Measurements from ENCODE around the gene TRAM2. TPM values are rescaled to one million over a fixed set of nuclear protein-coding genes. Genes with fewer than 3 reads are reported as not detected.

The TRAM2 gene
- total RNA-seq, 1 donor from 2014 or later, result 16.2 TPM

- Mint-ChIP-seq H3K27ac (ENCODE audit: unreplicated experiment) (no peak overlapping the region), H3K4me3 (ENCODE audit: unreplicated experiment) (no peak overlapping the region), H3K9me3 (ENCODE audit: unreplicated experiment) (peaks cover 2% of the 10 kb centered on the region), H3K36me3 (ENCODE audit: unreplicated experiment) (no peaks in the 10 kb centered on the region), H3K27me3 (ENCODE audit: unreplicated experiment) (peaks cover 2% of the 10 kb centered on the region), H3K4me1 (ENCODE audit: low read depth, unreplicated experiment) (no peaks in the 10 kb centered on the region)
- TF ChIP-seq CTCF (IDR thresholded peaks at IDR 0.05; ENCODE audit: partially characterized antibody, unreplicated experiment), result no peak
- DNase-seq, result no peak
These were observed 82.4 kb downstream of the TRAM2 start for GRCh38 chr6:52494298-52495072.

GRCh38 chr6:52493669-52494068 lies 83.2 kb downstream of the TRAM2 start:
- no peak for DNase-seq
- no peak for TF ChIP-seq CTCF (IDR thresholded peaks at IDR 0.05; ENCODE audit: partially characterized antibody, unreplicated experiment)
- Mint-ChIP-seq H3K9me3 (ENCODE audit: unreplicated experiment) (peaks cover 2% of the 10 kb centered on the region), H3K27me3 (ENCODE audit: unreplicated experiment) (peaks cover 2% of the 10 kb centered on the region), H3K27ac (ENCODE audit: unreplicated experiment) (no peak overlapping the region), H3K4me3 (ENCODE audit: unreplicated experiment) (no peak overlapping the region), H3K4me1 (ENCODE audit: low read depth, unreplicated experiment) (no peaks in the 10 kb centered on the region), H3K36me3 (ENCODE audit: unreplicated experiment) (no peaks in the 10 kb centered on the region)

- no peaks in the 10 kb centered on the region for H3K4me1 Mint-ChIP-seq (ENCODE audit: low read depth, unreplicated experiment)
- H3K4me3 Mint-ChIP-seq (ENCODE audit: unreplicated experiment), result no peak overlapping the region
- H3K36me3 Mint-ChIP-seq (ENCODE audit: unreplicated experiment), result no peaks in the 10 kb centered on the region
These were observed 85.4 kb downstream of the TRAM2 start for GRCh38 chr6:52491203-52492069.

GRCh38 chr6:52489881-52490280 lies 87.0 kb downstream of the TRAM2 start:
- Mint-ChIP-seq H3K9me3 (ENCODE audit: unreplicated experiment) (peaks cover 2% of the 10 kb centered on the region), H3K36me3 (ENCODE audit: unreplicated experiment) (no peaks in the 10 kb centered on the region), H3K4me1 (ENCODE audit: low read depth, unreplicated experiment) (no peaks in the 10 kb centered on the region), H3K4me3 (ENCODE audit: unreplicated experiment) (no peak overlapping the region), H3K27me3 (ENCODE audit: unreplicated experiment) (no peaks in the 10 kb centered on the region), H3K27ac (ENCODE audit: unreplicated experiment) (no peak overlapping the region)
- no peak for TF ChIP-seq CTCF (IDR thresholded peaks at IDR 0.05; ENCODE audit: partially characterized antibody, unreplicated experiment)
- no peak for DNase-seq

More at GRCh38 chr6:52491203-52492069, 85.4 kb downstream of the TRAM2 start:
- Mint-ChIP-seq H3K27ac (ENCODE audit: unreplicated experiment) (no peak overlapping the region), H3K27me3 (ENCODE audit: unreplicated experiment) (peaks cover 2% of the 10 kb centered on the region), H3K9me3 (ENCODE audit: unreplicated experiment) (peaks cover 2% of the 10 kb centered on the region)
- DNase-seq, result no peak
- no peak for TF ChIP-seq CTCF (IDR thresholded peaks at IDR 0.05; ENCODE audit: partially characterized antibody, unreplicated experiment)

- DNase-seq, result no peak
- Mint-ChIP-seq H3K36me3 (ENCODE audit: unreplicated experiment) (no peaks in the 10 kb centered on the region), H3K4me3 (ENCODE audit: unreplicated experiment) (no peak overlapping the region), H3K27ac (ENCODE audit: unreplicated experiment) (no peak overlapping the region), H3K4me1 (ENCODE audit: low read depth, unreplicated experiment) (no peaks in the 10 kb centered on the region), H3K9me3 (ENCODE audit: unreplicated experiment) (no peaks in the 10 kb centered on the region), H3K27me3 (ENCODE audit: unreplicated experiment) (no peaks in the 10 kb centered on the region)
- TF ChIP-seq CTCF (IDR thresholded peaks at IDR 0.05; ENCODE audit: partially characterized antibody, unreplicated experiment), result no peak
These were observed 93.2 kb downstream of the TRAM2 start for GRCh38 chr6:52483671-52484003.
